H9 (cell line): ENCODE data around the gene BMP7. TPM values are rescaled to one million over a fixed set of nuclear protein-coding genes. Genes with fewer than 3 reads are reported as not detected.

Source experiments
- DNase-seq: peaks from one replicate; pipeline ENCODE4 v3.0.0-alpha.2; 2017
- H2AFZ ChIP-seq: one replicate; pipeline ENCODE4 v1.6.1; 2013; ENCODE audit warnings: mild to moderate bottlenecking, low read length, control low read depth, moderate library complexity
- H2AK5ac ChIP-seq: 2 replicates; pipeline ENCODE4 v1.6.1; 2013; ENCODE audit warnings: low read length, control low read depth, mixed read lengths; ENCODE audit not compliant: insufficient read length
- H2BK120ac ChIP-seq: one replicate; pipeline ENCODE4 v1.6.1; 2013; ENCODE audit warnings: low read depth, mild to moderate bottlenecking, low read length, control low read depth, inconsistent platforms; ENCODE audit not compliant: poor library complexity, severe bottlenecking
- H2BK12ac ChIP-seq: 2 replicates; pipeline ENCODE4 v1.6.1; 2013; ENCODE audit warnings: low read length, control low read depth, mixed read lengths, low read depth; ENCODE audit not compliant: insufficient read length
- H2BK15ac ChIP-seq: 2 replicates; pipeline ENCODE4 v1.6.1; 2013; ENCODE audit warnings: low read depth, low read length, control low read depth
- H2BK20ac ChIP-seq: one replicate; pipeline ENCODE4 v1.6.1; 2013; ENCODE audit warnings: low read depth, mild to moderate bottlenecking, low read length, control low read depth, inconsistent platforms; ENCODE audit not compliant: poor library complexity, severe bottlenecking
- H2BK5ac ChIP-seq: 2 replicates; pipeline ENCODE4 v1.6.1; 2013; ENCODE audit warnings: low read length, control low read depth, mixed read lengths; ENCODE audit not compliant: insufficient read length
- H3K14ac ChIP-seq: 2 replicates; pipeline ENCODE4 v1.6.1; 2013; ENCODE audit warnings: low read length, control low read depth; ENCODE audit not compliant: insufficient read depth
- H3K18ac ChIP-seq: 2 replicates; pipeline ENCODE4 v1.6.1; 2013; ENCODE audit warnings: low read depth, mild to moderate bottlenecking, mixed read lengths, low read length, control low read depth; ENCODE audit not compliant: insufficient read length
- H3K23ac ChIP-seq: 2 replicates; pipeline ENCODE4 v1.6.1; 2013; ENCODE audit warnings: low read length, control low read depth, mixed read lengths, low read depth; ENCODE audit not compliant: insufficient read length
- H3K23me2 ChIP-seq: 2 replicates; pipeline ENCODE4 v1.6.1; 2013; ENCODE audit warnings: low read depth, mild to moderate bottlenecking, mixed read lengths, low read length, control low read depth; ENCODE audit not compliant: insufficient read length, poor library complexity, severe bottlenecking
- H3K27ac ChIP-seq: 2 replicates; pipeline ENCODE4 v1.5.1; 2013; ENCODE audit warnings: low read length, control low read depth, mixed read lengths, low read depth; ENCODE audit not compliant: insufficient read length
- H3K27me3 ChIP-seq: 2 replicates; pipeline ENCODE4 v1.6.1; 2013; ENCODE audit warnings: low read length, control low read depth, inconsistent platforms; ENCODE audit not compliant: insufficient read depth
- H3K4ac ChIP-seq: 2 replicates; pipeline ENCODE4 v1.6.1; 2013; ENCODE audit warnings: low read depth, mild to moderate bottlenecking, control low read depth, inconsistent platforms, low read length, moderate library complexity
- H3K4me1 ChIP-seq: 2 replicates; pipeline ENCODE4 v1.6.1; 2013; ENCODE audit warnings: low read length, control low read depth, inconsistent platforms; ENCODE audit not compliant: insufficient read depth
- H3K4me2 ChIP-seq: 2 replicates; pipeline ENCODE4 v1.6.1; 2013; ENCODE audit warnings: low read length, control low read depth, mixed read lengths; ENCODE audit not compliant: insufficient read length, insufficient read depth
- H3K56ac ChIP-seq: 2 replicates; pipeline ENCODE4 v1.6.1; 2013; ENCODE audit warnings: low read depth, mild to moderate bottlenecking, mixed read lengths, low read length, control low read depth; ENCODE audit not compliant: insufficient read length
- H3K79me1 ChIP-seq: 2 replicates; pipeline ENCODE4 v1.6.1; 2013; ENCODE audit warnings: low read depth, mild to moderate bottlenecking, moderate library complexity, low read length, control low read depth, inconsistent platforms; ENCODE audit not compliant: insufficient read depth, poor library complexity, severe bottlenecking
- H3K79me2 ChIP-seq: 2 replicates; pipeline ENCODE4 v1.6.1; 2013; ENCODE audit warnings: low read length, control low read depth, inconsistent platforms; ENCODE audit not compliant: insufficient read depth
- H3K9ac ChIP-seq: 2 replicates; pipeline ENCODE4 v1.6.1; 2013; ENCODE audit warnings: low read length, control low read depth, mixed read lengths; ENCODE audit not compliant: insufficient read length; ENCODE audit errors: extremely low read depth
- H3K9me3 ChIP-seq: one replicate; pipeline ENCODE4 v1.6.1; 2013; ENCODE audit warnings: low read depth, low read length, inconsistent platforms; ENCODE audit not compliant: control insufficient read depth
- H3T11ph ChIP-seq: one replicate; pipeline ENCODE4 v1.6.1; 2013; ENCODE audit warnings: mild to moderate bottlenecking, low read length, control low read depth, inconsistent platforms
- H4K20me1 ChIP-seq: one replicate; pipeline ENCODE4 v1.6.1; 2013; ENCODE audit not compliant: control insufficient read depth, insufficient read length, insufficient read depth
- H4K5ac ChIP-seq: 2 replicates; pipeline ENCODE4 v1.6.1; 2013; ENCODE audit warnings: low read depth, mild to moderate bottlenecking, mixed read lengths, low read length, control low read depth; ENCODE audit not compliant: insufficient read length
- H4K8ac ChIP-seq: replicated peaks from 2 replicates; pipeline ENCODE4 v1.6.1; 2013; ENCODE audit warnings: low read length, control low read depth, mixed read lengths, low read depth; ENCODE audit not compliant: insufficient read length
- H4K91ac ChIP-seq: 2 replicates; pipeline ENCODE4 v1.6.1; 2013; ENCODE audit warnings: low read depth, mild to moderate bottlenecking, moderate library complexity, mixed read lengths, low read length, control low read depth; ENCODE audit not compliant: insufficient read length
- H3K27ac Mint-ChIP-seq, 3 experiments: 2 replicates in 2 of 3; 3 replicates in 1 of 3; pipeline ENCODE4 v1.8.0; 2020 to 2021; ENCODE audit warnings: mixed read lengths in 3 of 3, mild to moderate bottlenecking in 1 of 3, moderate library complexity in 1 of 3
- H3K27me3 Mint-ChIP-seq: 2 replicates; pipeline ENCODE4 v1.8.0; 2021; ENCODE audit warnings: low read depth, mild to moderate bottlenecking, moderate library complexity, mixed read lengths
- H3K36me3 Mint-ChIP-seq, 3 experiments: 2 replicates in 2 of 3; 3 replicates in 1 of 3; pipeline ENCODE4 v1.8.0; 2020 to 2021; ENCODE audit warnings: low read depth in 3 of 3, mixed read lengths in 3 of 3; ENCODE audit not compliant: insufficient read depth in 1 of 3
- H3K4me1 Mint-ChIP-seq, 2 experiments: 2 replicates each; pipeline ENCODE4 v1.8.0; 2020; ENCODE audit warnings: mixed read lengths in 2 of 2
- H3K4me3 Mint-ChIP-seq, 2 experiments: 2 replicates in 1 of 2; 3 replicates in 1 of 2; pipeline ENCODE4 v1.8.0; 2020 to 2021; ENCODE audit warnings: mild to moderate bottlenecking in 2 of 2, mixed read lengths in 2 of 2, moderate library complexity in 1 of 2
- H3K9me3 Mint-ChIP-seq, 2 experiments: 2 replicates in 1 of 2; 3 replicates in 1 of 2; pipeline ENCODE4 v1.8.0; 2020; ENCODE audit warnings: mild to moderate bottlenecking in 2 of 2, mixed read lengths in 2 of 2, moderate library complexity in 1 of 2
- CTCF ChIP-seq: fragments of 200-600 bp; sonication (generic); conservative IDR thresholded peaks from 3 replicates; pipeline ENCODE4 v1.8.0; 2021; ENCODE audit warnings: antibody characterized with exemption, mild to moderate bottlenecking
- WGBS: extraction: QIAGEN DNeasy Blood & Tissue Kit; methylation state at CpG from one replicate; pipeline ENCODE4 v1.1.7; 2013; ENCODE audit warnings: missing lambda C conversion rate, low lambda C conversion rate, mixed read lengths; ENCODE audit not compliant: insufficient read length; ENCODE audit errors: extremely low coverage; 5-methylcytosine and 5-hydroxymethylcytosine counted together
- total RNA-seq: library from RNA; stranded (reverse); gene quantifications from 2 replicates; pipeline ENCODE4 v1.2.1, GENCODE V29; 2021

BMP7 gene
- total RNA-seq, 1 experiment from 2014 or later: 17.7 TPM

- Histone ChIP-seq H3K14ac (no peak overlapping the region), H3K4ac (no peak overlapping the region), H2BK20ac (no peak overlapping the region), H2BK12ac (no peak overlapping the region), H3K4me2 (no peak overlapping the region), H3K23me2 (no peaks in the 10 kb centered on the region), H2BK120ac (no peak overlapping the region), H3K56ac (no peak overlapping the region), H3K27me3 (no peaks in the 10 kb centered on the region; the same call in 1 of the 2 replicates), H2BK15ac (no peak overlapping the region), H3K27ac (no peak overlapping the region), H3T11ph (no peak overlapping the region), H3K18ac (no peak overlapping the region), H4K91ac (no peak overlapping the region), H3K79me2 (no peaks in the 10 kb centered on the region), H3K9ac (no peak overlapping the region), H3K9me3 (no peaks in the 10 kb centered on the region), H2AFZ (no peak overlapping the region), H3K79me1 (no peaks in the 10 kb centered on the region), H4K8ac (no peak overlapping the region), H4K20me1 (no peaks in the 10 kb centered on the region), H3K4me1 (no peaks in the 10 kb centered on the region), H2BK5ac (no peak overlapping the region), H2AK5ac (no peak overlapping the region), H4K5ac (no peak overlapping the region), H3K23ac (no peak overlapping the region)
- TF ChIP-seq CTCF: no peak
- no peak for DNase-seq
- no peaks in the 10 kb centered on the region for H3K36me3 Mint-ChIP-seq
- H3K27me3 Mint-ChIP-seq: peaks cover 1% of the 10 kb centered on the region
- WGBS: no CpG with 5 or more reads among the region's 13 CpGs
- no peak overlapping the region; a peak in 1 of 7 replicates for H3K27ac Mint-ChIP-seq
- no peaks in the 10 kb centered on the region for H3K9me3 Mint-ChIP-seq
- H3K4me1 Mint-ChIP-seq: peaks cover 20 to 36% of the 10 kb centered on the region in 2 experiments
- H3K4me3 Mint-ChIP-seq: no peak overlapping the region
Measured at GRCh38 chr20:57157106-57157691, 109.2 kb downstream of the BMP7 start.
